DMS153 treated with DMSO at 0.1 percent for 48 hours (cell line): ENCODE measurements around the gene TEX28.
"Not testable (repeated sequence)": the region's sequence is repeated elsewhere in the genome, so short reads cannot be mapped to it uniquely, and the experiment has no call there.

Experiments used
- DNase-seq: peaks from one replicate; lab custom pipeline; 2025; ENCODE audit not compliant: unreplicated experiment; lab: John Stamatoyannopoulos, UW

The TEX28 gene, protein sequence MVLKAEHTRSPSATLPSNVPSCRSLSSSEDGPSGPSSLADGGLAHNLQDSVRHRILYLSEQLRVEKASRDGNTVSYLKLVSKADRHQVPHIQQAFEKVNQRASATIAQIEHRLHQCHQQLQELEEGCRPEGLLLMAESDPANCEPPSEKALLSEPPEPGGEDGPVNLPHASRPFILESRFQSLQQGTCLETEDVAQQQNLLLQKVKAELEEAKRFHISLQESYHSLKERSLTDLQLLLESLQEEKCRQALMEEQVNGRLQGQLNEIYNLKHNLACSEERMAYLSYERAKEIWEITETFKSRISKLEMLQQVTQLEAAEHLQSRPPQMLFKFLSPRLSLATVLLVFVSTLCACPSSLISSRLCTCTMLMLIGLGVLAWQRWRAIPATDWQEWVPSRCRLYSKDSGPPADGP

DNA sequence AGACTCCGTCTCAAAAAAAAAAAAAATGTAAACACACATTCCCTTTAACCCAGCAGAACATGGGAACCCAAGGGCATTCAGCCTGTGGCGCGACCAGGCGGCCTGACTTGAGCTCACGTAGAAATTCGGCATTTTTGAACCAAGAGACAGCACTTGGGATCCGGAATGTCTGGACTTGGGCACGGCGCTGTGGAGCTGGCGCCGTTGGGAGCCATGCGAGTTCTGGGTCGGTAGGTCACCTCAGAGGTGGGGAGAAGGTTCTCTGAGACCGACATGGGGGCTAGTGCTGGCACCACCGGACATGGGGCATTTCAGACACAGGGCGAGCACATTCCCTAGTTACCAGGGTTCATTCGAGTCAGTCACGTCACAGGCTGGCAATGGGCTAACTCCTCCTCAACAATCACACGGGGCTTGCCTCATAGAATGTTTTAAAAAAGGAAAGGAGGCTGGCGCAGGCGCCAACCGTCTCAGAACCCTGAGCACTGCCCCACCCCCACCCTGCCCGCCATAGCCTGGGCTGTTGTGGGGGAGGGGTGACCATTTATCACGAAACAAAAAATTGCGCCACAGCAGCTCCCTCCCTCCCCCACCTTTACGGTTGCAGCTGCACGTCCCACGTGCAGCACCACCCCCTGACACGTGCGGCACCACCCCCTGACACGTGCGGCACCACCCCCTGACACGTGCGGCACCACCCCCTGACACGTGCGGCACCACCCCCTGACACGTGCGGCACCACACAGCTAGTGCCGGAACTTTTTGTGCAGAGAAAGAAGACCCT, at the start of gene TEX28:
TEX28 (minus strand) TSS at position 334 of the 784 bp plus-strand sequence. CDS start 3,007 bp downstream, outside the sequence.
- DNase-seq, result no peak

DNA sequence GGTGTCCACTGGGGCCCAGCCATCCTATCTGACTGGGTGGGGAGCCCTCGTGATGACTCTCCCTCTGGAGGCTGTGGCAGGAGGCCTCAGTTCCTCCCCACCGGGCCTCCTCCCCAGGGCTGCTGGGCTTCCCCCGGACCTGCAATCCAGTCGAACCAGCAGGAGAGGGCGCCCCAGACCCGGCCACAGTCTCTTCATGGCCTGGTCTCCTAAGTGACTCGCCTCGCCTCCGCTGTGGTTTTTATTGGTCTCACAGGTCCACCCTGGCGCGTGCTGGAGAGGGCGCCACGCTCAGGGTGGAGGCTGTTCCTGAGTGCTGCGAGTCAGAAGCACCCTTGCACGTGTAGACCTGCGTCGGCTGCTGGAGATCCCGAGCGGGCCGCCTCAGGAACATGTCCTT, 48.7 kb upstream of the TEX28 start:
- not testable (repeated sequence) for DNase-seq

DNA sequence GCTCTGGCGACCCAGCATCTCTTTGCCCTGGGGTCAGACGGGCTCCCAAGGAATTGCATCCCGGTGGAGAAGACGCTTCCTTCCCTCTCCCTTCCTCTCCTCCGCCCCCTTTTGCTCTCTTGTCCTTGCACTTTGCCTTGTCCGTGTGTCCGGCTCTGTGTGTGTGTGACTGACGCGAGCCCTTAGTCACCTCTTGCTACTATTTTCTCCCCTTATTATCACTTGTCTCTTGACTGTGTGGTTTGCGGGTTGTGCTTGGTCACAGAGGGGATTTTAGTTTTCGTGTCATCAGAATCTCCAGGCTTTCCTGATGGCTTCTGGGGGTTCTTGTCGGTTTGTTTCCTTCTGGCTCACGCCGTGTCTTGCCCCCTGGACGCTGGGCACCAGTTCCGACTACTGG, 48.1 kb upstream of the TEX28 start:
- DNase-seq, result not testable (repeated sequence)

DNA sequence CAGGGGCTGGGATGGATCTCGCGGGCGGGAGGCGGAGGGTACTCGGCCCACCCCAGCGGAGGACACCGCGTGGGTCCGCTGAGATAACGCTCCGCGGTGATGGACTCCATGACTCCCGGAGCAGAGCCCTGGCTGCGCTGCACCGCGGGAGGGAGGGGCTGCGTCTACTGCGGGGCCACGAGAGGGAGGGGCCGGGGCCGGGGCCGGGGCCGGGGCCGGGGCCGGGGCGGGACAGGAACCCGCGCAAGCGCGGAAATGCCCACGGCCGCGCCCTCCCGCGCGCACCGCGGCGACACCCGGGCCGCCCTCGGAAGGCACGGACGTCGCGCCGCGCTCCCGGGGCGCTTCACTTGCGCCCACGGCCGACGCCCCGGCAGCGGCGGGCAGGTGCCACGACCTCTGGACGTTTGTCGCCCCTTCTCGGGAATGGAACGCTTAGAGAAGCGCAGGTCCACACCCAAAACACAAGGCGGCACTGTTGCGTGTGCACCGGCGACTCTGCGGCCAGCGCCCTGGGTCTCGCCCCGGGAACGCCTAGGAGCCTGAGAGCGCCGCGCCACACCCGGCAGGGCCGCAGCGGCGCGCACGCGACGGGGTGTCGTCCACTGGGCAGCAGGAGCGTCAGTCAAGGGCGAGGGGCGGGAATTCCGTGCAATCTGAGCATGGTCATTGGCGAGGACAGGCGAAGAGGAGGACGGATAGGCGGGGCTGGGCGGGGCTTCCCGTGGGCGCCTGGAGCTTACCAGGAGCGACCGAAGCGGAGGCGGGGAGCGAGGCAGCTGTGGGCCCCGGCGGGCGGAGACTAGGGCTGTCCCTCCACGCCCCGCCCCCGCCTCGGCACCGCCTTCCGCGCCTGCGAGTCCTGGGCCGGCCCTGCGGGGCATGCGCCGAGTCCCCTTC, 46.7 kb upstream of the TEX28 start:
- DNase-seq, result not testable (repeated sequence)

DNA sequence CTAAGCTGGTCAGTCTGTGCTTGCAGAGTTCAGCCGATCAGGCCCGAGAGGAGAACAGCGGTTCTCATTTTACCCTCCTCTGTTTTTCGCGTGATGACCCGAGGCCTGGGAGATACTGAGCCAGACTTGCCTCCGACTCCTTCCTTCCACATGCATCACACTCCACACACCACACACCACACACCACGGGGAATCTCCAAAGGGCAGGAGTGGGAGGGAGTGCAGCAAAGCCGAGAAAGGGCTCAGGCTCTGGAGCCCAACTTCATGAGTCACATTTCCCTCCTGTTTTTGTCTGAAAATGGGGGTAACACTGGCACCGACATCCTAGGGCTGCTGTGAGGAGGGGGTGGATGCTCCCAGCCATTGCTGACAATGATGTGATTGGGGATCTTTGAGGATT, 39.6 kb upstream of the TEX28 start:
- no peak for DNase-seq

DNA sequence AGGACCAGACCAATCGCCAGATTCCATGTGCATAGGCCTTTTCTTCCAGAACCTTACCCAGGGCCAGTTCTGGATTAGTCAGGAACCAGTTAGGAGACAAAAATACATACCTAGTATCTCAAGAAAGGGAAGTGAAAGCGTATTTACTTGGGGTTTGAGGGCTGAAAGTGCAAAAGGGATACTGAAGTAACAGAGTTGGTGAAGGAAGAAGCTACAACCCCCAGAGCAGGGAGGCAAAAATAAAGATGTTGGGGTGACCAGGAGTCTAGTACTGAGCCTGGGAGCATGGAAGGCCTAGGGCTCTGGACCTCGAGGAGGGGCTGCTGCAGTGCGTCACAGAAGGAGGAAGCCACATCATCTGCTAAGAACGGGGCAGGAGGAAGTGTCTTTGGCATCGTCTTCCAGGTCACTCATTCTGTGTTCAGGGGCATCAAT, 38.9 kb upstream of the TEX28 start:
- DNase-seq, result no peak

DNA sequence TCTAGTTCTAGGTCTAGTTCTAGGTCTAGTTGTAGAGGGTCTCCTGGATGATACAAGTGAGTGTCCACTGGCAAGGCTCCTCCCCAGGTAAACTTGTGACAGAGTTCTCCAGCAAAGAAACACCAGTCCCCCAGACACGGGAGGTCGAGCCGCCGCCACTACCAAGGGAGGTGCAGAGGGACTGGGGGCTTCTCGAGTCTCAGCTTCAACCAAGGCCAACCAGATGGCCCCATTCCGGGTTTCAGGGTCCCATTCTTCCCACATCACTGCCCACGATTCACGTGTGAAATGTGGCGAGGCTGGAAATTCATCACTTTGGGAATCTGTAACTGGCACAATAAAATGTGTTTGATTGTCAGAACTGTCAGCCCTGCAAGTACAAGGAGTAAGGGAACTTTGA, 38.2 kb upstream of the TEX28 start:
- no peak for DNase-seq

DNA sequence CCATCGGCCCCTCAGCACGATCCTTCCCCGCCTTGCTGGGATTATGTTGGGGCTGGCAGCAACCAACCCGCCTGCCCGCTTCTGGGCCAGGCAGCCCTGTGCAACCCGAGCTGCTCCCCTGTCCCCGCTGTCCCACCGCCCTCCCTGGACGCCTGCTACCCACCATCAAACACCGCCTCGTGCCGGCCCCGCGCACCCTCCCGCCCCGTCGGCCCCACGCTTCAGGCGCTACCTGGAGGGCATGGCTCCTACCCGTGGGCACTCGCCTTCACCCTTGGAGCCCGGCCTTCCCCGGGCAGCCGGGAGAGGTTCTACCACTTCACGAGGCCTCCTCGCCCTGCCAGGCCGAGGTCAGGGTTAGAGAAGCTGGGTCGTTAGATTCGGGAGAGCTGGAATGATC, 37.6 kb upstream of the TEX28 start:
- no peak for DNase-seq

DNA sequence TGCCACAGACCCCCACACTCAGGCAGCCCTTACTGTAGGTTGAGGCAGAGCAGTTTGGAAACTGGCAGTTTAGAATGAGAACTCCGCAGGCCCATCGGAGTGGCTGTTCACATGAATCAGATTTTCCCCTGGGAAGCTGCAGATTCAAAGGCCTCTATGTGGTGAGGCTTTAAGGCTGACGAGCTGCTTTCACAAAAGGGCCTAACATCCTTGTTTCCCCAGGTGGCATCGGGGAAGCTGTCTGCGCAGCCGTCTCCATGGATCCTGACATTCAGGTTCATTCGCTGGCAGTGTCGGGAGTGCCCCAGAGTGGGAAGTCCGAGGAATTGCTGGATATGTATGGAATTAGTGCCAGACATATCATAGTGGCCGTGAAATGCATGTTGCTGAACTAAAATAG, 34.4 kb upstream of the TEX28 start:
- DNase-seq, result peak; percentile 74

DNA sequence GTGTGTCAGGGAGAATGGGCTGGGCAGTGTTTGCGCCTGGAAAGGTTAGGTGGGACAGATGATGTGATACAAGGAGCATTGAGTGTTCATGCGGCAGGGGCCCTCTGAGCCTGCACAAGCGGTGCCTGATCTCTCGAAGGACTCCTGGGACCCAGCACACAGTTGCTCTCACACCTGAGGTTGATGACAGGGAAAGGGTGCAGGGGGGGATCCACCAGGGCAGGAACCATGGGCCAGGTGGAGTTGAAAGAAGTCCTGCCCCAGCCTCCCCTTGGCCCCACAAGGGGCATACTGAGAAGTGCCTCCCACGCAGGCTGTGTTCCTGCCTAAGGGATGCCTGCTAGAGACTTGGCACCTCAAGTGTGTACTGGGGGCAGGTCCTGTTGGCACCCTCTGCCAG, 33.7 kb upstream of the TEX28 start:
- DNase-seq, result no peak

DNA sequence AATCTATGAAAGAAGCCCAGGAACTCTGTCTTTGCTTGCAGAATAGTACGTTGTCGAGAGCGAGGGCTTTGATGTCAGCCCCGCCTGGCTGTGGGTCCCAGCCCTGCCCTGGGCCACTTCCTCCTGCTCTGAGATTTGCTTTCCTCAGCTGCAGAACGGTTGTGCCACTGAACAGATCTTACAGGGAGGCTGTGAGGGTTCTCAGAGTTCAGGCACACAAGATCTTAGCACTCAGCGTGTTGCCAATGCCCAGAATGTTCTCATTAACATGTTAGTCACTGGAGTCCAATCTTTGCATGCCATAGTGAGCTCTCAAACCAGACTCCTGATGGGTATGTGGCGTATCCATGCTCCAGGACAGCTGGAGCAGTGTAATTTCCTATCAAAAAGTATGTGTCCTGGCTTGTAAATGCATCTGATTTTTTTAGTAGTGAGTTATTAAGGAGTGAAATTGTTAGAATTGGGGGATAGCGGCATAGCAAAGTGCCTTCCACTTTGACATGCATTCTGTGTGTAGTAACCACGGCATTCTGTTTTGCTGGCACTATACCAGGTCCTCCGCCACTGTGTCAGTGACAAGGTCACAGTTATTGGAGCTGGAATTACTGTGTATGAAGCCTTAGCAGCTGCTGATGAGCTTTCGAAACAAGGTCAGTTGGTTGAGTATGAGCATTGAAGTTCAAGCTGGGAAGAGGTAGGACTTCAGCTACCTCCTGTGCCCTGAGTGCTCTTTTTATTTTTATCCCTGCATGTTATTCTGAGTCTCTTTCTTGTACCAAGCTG, 32.3 kb upstream of the TEX28 start:
- DNase-seq, result no peak

DNA sequence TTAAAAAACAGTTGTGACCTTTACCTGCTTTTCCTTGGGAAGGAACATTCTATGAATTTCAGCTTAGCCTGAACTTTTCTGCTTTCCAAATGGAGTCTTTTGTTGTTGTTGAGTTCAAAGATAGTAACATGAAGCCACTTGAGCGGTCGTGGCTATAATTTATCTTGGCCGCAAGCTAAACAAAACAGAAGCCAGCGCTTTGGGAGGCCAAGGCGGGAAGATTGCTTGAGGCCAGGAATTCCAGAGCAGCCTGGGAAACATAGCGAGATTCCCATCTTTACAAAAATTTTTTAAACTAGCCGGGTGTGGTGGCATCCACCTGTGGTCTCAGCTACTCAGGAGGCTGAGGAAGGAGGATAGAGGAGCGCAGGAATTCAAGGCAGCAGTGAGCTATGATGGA, 30.6 kb upstream of the TEX28 start:
- DNase-seq, result no peak

DNA sequence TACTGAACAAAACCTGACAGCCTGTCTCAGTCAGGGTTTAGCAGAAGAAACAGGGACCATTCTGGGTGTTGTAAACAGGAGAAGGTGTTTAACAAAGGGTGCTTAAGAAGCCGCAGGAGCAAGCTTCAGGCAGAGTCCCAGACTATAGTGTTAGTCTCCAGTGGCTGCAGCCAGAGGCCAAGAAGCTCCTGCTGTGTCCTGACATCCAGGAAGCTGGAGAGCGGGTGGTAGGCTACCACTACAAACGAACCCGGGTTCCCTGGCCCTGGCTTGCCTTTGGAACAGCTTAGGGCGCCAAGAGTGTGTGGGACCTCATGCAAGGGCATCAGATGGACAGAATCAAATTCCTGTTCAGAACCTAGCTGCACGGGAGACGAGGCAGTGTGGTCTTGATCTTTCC, 28.6 kb upstream of the TEX28 start:
- no peak for DNase-seq

DNA sequence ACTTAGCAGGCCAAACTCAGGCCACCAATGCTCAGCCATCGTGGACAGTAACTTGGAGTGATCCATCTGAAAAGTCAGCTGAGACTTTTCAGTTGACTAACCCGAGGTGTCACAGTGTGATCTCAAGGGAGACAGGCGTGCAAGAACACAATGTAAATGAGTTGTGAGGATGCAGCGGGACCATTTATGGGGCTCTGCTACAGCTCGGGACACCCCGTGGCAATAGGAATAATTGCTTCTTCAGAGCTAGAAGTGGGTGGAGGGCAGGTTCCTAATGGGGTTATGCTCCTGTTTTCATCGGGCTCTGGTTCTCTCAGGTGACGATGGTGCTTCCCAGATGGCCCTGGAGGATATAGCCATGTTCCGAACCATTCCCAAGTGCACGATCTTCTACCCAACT, 28.0 kb upstream of the TEX28 start:
- no peak for DNase-seq

DNA sequence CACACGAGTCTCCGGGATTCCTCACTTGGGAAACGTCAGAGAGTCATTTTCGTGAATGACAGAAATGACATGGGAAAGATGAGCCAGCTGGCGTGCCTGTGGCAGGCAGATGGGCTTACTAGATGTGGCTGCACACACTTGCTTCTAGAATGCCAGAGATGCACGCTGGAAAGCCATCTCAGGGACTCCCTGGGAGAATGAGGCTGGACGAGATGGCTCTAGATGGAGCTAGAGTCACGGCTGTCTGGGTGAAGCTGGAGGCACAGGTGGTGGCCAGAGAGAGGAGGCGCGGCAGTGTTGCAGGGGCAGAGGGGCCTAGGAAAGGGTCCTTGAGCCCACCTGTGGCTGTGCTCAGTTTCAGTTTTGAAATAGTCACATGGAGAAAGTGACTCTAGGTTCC, 26.7 kb upstream of the TEX28 start:
- no peak for DNase-seq

DNA sequence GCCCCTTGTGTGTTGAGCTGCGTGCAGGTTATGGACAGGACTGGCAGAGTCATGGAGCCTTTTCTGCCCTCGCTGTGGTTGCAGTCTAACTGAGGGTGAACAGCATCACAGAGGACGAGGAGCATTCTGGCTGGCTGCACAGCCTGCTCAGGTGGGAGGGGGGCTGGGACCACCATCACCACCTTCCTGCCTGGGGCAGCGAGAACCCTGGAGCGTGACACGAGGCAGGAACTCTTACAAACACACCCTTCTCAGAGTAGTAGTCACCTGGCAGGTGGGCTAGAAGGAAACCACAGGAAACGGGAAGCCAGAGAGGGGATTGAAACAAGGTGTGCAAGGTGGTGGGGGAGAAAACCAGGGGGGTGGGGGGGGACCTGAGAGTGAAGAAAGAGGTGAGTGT, 26.2 kb upstream of the TEX28 start:
- DNase-seq, result no peak

DNA sequence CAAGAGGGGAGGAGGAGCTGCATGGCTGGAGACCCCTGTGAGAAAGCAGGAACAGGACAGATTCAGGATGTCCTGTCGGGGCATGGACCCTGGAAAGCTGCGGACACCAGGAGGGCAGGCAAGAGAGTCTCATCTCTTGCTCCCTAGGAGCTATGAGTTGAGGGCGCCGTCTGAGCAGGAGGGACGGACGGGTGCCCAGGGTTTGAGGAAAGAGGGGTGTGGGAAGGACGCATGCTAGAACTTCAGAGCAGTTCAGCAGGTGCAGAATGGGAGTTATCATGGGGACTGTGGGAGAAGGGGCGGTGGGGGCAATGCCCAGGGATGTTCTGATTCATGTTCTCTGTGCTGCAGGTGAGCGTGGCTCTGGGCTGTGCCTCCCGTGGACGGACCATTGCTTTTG, 25.5 kb upstream of the TEX28 start:
- DNase-seq, result no peak

DNA sequence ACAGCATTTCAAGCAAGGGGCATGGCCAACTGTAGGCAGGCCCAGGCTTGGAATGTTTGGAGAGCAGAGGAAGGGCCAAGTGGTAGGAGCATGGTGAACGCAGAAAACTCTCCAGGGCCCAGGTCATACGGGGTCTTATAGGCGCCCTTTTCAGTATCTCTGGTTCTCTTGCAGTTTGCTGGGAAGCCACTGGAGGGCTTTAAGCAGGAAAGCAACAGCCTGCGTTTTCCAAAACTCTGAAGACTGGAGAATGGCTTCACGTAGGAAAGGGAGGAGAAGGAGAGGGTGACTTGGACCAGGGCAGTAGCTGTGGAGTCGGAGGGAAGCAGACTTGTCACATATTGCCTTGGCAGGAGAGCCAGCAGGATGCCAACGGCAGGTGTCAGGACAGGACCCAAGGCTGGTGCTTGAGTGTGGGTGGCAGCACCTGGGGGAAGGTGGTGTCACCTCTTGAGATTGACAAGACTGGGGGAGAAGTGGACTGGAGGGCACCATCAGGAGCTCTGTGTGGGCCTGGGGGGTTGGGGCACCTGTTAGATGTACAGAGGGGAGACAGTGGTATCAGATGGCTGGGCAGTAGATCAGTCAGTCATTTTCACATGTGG, 22.6 kb upstream of the TEX28 start:
- no peak for DNase-seq

DNA sequence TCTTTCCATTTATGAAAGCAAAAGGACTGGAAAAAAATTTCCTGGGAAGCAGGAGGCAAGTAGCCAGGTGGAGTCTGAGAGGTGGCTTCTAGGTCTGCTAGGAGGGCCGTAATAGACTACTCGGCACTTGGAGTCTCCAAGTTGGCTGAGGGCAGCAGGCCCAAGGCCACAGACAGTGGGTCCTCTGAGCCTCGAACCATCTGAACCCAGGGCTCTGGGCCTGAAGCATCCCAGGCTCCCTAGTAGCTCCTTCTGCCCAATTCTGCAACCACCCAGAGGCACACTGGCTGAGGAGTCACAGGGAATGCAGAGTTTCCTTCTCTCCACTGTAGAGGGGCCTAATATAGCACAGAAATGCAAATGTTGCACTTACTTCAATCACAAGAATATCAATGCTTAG, 20.5 kb upstream of the TEX28 start:
- no peak for DNase-seq

DNA sequence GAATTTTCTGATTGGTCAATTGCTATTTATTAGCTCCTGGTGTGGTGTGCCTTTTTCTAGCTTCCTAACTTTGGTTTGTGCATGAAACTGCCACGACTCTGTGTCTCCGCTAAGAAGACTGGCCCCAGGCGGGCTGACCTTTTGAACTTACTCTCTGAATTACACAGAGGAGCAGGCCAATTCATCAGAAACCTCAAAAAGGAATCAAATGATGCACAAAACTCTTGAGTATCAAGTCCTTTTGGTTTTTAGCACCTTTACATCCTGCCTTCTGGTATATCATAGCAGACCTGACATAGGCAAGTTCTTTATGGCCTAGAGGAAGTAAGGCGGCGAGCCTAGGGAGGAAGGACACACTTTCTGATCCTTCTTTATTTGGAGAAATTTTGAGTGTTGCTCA, 18.2 kb upstream of the TEX28 start:
- no peak for DNase-seq
